ENCODE data around the gene SLX9. TPM values are rescaled to one million over a fixed set of nuclear protein-coding genes. Genes with fewer than 3 reads are reported as not detected.

The SLX9 gene
- total and polyA plus RNA-seq, 7 experiments from 2014 or later: 13.2 to 46.4 (median 19.2) TPM

- no peak overlapping the region for H3K4me3 Mint-ChIP-seq
- intact Hi-C loops (cut with micrococcal nuclease): no loop called here
Observed at GRCh38 chr21:44956356-44957046, 16.7 kb downstream of the SLX9 start.

DNA sequence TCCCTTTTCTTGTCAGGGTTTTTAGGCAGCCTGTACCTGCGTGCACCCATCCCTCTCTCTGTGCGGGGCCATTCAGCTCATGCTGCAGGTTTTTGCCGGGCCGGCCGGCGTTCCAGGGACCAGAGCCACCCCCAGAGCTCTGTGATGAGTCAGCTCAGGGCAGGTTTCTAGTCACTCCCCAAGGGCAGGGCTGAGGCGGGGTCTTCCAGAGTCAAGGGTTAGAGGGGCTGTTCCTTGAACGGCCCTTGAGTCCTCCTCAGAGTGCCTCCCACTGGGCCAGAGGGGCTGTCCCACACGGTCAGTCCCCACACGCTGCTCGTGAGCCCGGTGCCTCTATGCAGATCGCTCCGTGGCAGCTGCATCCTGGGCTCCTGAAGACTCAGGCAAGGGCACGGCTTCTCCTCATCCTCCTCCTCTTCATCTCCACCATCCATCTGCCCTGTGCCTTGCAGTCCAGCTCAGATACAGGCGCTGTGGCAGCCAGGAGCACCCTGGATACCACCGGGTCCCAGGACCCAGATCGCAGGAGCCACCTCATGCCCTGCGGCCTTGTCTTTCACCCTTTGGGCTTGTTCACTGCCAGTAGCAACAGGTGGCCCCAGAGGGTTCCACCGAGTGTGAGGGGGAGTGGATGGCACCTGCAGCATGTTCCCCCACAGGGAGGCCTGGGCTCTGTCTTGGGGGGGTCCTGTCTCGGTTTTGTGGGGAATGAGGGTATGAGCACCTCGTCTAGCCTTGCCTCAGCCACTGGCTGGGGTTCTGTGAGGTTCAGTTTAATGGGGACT is 17.4 kb downstream of the SLX9 start:
- POLR2A ChIA-PET: interaction anchor here (1.1 kb wide), 1 partner anchor 164 kb away, joined by 3 read pairs; no protein-coding TSS in a partner anchor

More at GRCh38 chr21:44956356-44957046, 16.7 kb downstream of the SLX9 start:
- DNase-seq: no peak
- peaks cover 0 to 90% (median 4%) of the 10 kb centered on the region in 3 experiments for H3K36me3 ChIP-seq (ENCODE audit: control insufficient read depth in 2 of 3, insufficient read depth in 3 of 3, low read length in 3 of 3)
- H3K4me1 ChIP-seq (ENCODE audit: control insufficient read depth in 2 of 2, insufficient read depth in 2 of 2, low read length in 2 of 2): no peaks in the 10 kb centered on the region
- H3K9me3 Mint-ChIP-seq: no peaks in the 10 kb centered on the region
- ATAC-seq: no peak
- no peaks in the 10 kb centered on the region for H3K27me3 Mint-ChIP-seq
- H3K9me3 ChIP-seq (ENCODE audit: control insufficient read depth in 2 of 3, low read length in 3 of 3): no peaks in the 10 kb centered on the region
- no peaks in the 10 kb centered on the region for H3K27me3 ChIP-seq (ENCODE audit: control insufficient read depth in 2 of 2, insufficient read depth in 2 of 2, low read length in 2 of 2)
- H3K4me3 ChIP-seq (ENCODE audit: low read length): no peak overlapping the region
- ChIA-PET CTCF (interaction anchor here (0.9 to 2.3 kb wide), 2 partner anchors 172 to 175 kb away, joined by 3 to 8 read pairs; no protein-coding TSS in a partner anchor), POLR2A (interaction anchor here (1.1 kb wide), 1 partner anchor 163 kb away, joined by 3 read pairs; no protein-coding TSS in a partner anchor)
- H3K27ac Mint-ChIP-seq: peak overlapping the region in 2 of 9 donors; percentile 22 to 43
- peaks cover 0 to 12% (median 8%) of the 10 kb centered on the region in 7 donors for H3K4me1 Mint-ChIP-seq
- no peak overlapping the region for H3K27ac ChIP-seq (ENCODE audit: low read depth, low read length)
- peaks cover 0 to 30% (median 6%) of the 10 kb centered on the region in 5 donors for H3K36me3 Mint-ChIP-seq

DNA sequence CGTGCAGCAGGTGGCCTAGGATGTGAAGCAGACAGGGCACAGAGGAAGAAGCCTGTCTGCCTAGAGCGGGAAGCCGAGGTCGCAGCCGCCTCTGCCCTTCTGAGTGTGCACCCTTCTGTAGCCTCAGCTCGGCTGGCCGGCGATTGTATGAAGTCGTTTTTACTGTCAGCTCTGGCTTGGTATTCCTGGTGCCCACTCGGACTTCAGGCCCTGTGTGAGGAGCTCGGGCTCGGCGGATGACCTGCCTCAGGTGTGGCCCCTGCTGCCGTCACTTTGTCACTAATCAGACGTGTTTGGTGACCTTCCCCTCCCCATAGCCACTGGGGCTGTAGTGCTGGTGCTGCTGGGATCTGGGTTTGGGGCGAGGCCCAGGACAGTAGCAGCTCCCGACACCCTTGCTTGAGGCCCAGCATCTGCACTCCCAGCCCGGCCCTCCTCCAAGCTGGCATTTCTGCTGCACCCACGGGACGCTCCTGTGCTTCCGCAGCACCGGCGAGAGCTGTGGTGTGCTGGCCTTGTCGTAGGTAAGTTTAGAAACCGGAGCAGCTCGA is 18.1 kb downstream of the SLX9 start:
- intact Hi-C loops (cut with micrococcal nuclease): no loop called here
- Mint-ChIP-seq H3K4me3 (no peak overlapping the region), H3K36me3 (peaks cover 0 to 40% (median 9%) of the 10 kb centered on the region in 5 donors), H3K27me3 (no peaks in the 10 kb centered on the region), H3K4me1 (peaks cover 0 to 15% (median 11%) of the 10 kb centered on the region in 7 donors), H3K9me3 (no peaks in the 10 kb centered on the region), H3K27ac (no peak overlapping the region)
- no peaks in the 10 kb centered on the region for H3K9me3 ChIP-seq (ENCODE audit: control insufficient read depth in 2 of 3, low read length in 3 of 3)
- no peaks in the 10 kb centered on the region for H3K4me1 ChIP-seq (ENCODE audit: control insufficient read depth in 2 of 2, insufficient read depth in 2 of 2, low read length in 2 of 2)
- H3K36me3 ChIP-seq (ENCODE audit: control insufficient read depth in 2 of 3, insufficient read depth in 3 of 3, low read length in 3 of 3): peaks cover 0 to 84% (median 4%) of the 10 kb centered on the region in 3 experiments
- H3K27me3 ChIP-seq (ENCODE audit: control insufficient read depth in 2 of 2, insufficient read depth in 2 of 2, low read length in 2 of 2): no peaks in the 10 kb centered on the region
- CTCF ChIA-PET: interaction anchor here (0.6 to 2.3 kb wide), 2 partner anchors 165 to 171 kb away, joined by 3 to 8 read pairs; no protein-coding TSS in a partner anchor
- DNase-seq: no peak
- no peak overlapping the region for H3K27ac ChIP-seq (ENCODE audit: low read depth, low read length)
- H3K4me3 ChIP-seq (ENCODE audit: low read length): no peak overlapping the region
- ATAC-seq: no peak
- POLR2A ChIA-PET: no interaction called here

More for the DNA sequence above, 17.4 kb downstream of the SLX9 start:
- Histone ChIP-seq H3K4me1 (ENCODE audit: control insufficient read depth in 2 of 2, insufficient read depth in 2 of 2, low read length in 2 of 2) (no peaks in the 10 kb centered on the region), H3K4me3 (ENCODE audit: low read length) (no peak overlapping the region), H3K9me3 (ENCODE audit: control insufficient read depth in 2 of 3, low read length in 3 of 3) (no peaks in the 10 kb centered on the region), H3K36me3 (ENCODE audit: control insufficient read depth in 2 of 3, insufficient read depth in 3 of 3, low read length in 3 of 3) (peaks cover 0 to 86% (median 4%) of the 10 kb centered on the region in 3 experiments), H3K27ac (ENCODE audit: low read depth, low read length) (no peak overlapping the region), H3K27me3 (ENCODE audit: control insufficient read depth in 2 of 2, insufficient read depth in 2 of 2, low read length in 2 of 2) (no peaks in the 10 kb centered on the region)
- Mint-ChIP-seq H3K4me1 (peaks cover 0 to 12% (median 9%) of the 10 kb centered on the region in 7 donors), H3K36me3 (peaks cover 0 to 34% (median 7%) of the 10 kb centered on the region in 5 donors), H3K4me3 (no peak overlapping the region), H3K27me3 (no peaks in the 10 kb centered on the region), H3K9me3 (no peaks in the 10 kb centered on the region), H3K27ac (peak overlapping the region in 2 of 9 donors; percentile 22 to 49)
- ATAC-seq: no peak
- intact Hi-C loops (cut with micrococcal nuclease): no loop called here
- CTCF ChIA-PET: interaction anchor here (0.9 to 2.3 kb wide), 2 partner anchors 171 to 174 kb away, joined by 3 to 8 read pairs; no protein-coding TSS in a partner anchor
- DNase-seq: no peak

DNA sequence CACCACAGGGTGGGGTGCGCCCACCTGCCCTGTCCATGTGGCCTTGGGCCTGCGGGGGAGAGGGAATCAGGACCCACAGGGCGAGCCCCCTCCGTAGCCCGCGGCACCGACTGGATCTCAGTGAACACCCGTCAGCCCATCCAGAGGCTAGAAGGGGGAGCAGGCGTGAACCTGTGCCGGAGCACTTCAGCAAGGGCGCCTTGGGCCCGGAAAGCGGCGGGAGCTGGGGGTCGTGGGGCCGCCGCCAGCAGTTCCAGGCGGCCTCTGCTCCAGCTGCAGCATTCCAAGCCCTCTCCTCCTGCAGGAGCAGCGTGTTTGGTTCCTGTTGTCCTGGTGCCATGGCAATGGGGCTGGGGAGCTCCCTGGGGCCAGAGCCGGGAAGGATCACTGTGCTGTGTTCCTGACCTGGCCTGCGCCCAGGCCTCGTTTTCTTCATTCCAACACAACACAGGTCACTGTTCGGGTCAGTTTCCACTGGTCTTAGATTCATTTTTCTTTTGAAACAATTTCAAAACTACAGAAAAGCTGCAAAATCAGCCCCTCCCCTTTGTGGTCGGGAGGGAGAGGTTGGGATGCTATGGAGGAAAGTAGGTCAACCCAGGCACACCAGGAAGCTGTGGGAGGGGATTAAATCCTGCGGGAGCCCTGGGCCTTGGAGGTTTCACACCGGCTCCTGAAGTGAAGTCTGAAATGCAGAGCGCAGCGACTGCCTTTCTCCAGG is 18.8 kb downstream of the SLX9 start:
- no peak overlapping the region for H3K4me3 Mint-ChIP-seq
- H3K9me3 Mint-ChIP-seq: no peaks in the 10 kb centered on the region
- H3K36me3 Mint-ChIP-seq: peaks cover 0 to 43% (median 12%) of the 10 kb centered on the region in 5 donors
- Histone ChIP-seq H3K27me3 (ENCODE audit: control insufficient read depth in 2 of 2, insufficient read depth in 2 of 2, low read length in 2 of 2) (no peaks in the 10 kb centered on the region), H3K36me3 (ENCODE audit: control insufficient read depth in 2 of 3, insufficient read depth in 3 of 3, low read length in 3 of 3) (peaks cover 0 to 77% (median 4%) of the 10 kb centered on the region in 3 experiments), H3K9me3 (ENCODE audit: control insufficient read depth in 2 of 3, low read length in 3 of 3) (no peaks in the 10 kb centered on the region), H3K4me1 (ENCODE audit: control insufficient read depth in 2 of 2, insufficient read depth in 2 of 2, low read length in 2 of 2) (no peaks in the 10 kb centered on the region), H3K27ac (ENCODE audit: low read depth, low read length) (no peak overlapping the region), H3K4me3 (ENCODE audit: low read length) (no peak overlapping the region)
- POLR2A ChIA-PET: no interaction called here
- ATAC-seq (no peak), DNase-seq (no peak)
- no peak overlapping the region for H3K27ac Mint-ChIP-seq
- H3K27me3 Mint-ChIP-seq: no peaks in the 10 kb centered on the region
- intact Hi-C loops (cut with micrococcal nuclease): no loop called here
- H3K4me1 Mint-ChIP-seq: peaks cover 3 to 20% (median 14%) of the 10 kb centered on the region in 7 donors
- CTCF ChIA-PET: interaction anchor here (0.6 to 2.3 kb wide), 2 partner anchors 164 to 170 kb away, joined by 3 to 8 read pairs; no protein-coding TSS in a partner anchor

- no peaks in the 10 kb centered on the region for H3K27me3 ChIP-seq (ENCODE audit: control insufficient read depth in 2 of 2, insufficient read depth in 2 of 2, low read length in 2 of 2)
- H3K27ac ChIP-seq (ENCODE audit: low read depth, low read length): no peak overlapping the region
- Mint-ChIP-seq H3K4me1 (peaks cover 12 to 26% (median 19%) of the 10 kb centered on the region in 7 donors), H3K27me3 (no peaks in the 10 kb centered on the region), H3K4me3 (no peak overlapping the region), H3K36me3 (peaks cover 0 to 46% (median 17%) of the 10 kb centered on the region in 5 donors), H3K9me3 (no peaks in the 10 kb centered on the region), H3K27ac (no peak overlapping the region)
- intact Hi-C loops (cut with micrococcal nuclease): no loop called here
- no peaks in the 10 kb centered on the region for H3K9me3 ChIP-seq (ENCODE audit: control insufficient read depth in 2 of 3, low read length in 3 of 3)
- H3K36me3 ChIP-seq (ENCODE audit: control insufficient read depth in 2 of 3, insufficient read depth in 3 of 3, low read length in 3 of 3): peaks cover 0 to 68% (median 4%) of the 10 kb centered on the region in 3 experiments
- no peak for DNase-seq
- H3K4me1 ChIP-seq (ENCODE audit: control insufficient read depth in 2 of 2, insufficient read depth in 2 of 2, low read length in 2 of 2): peaks cover under 1% of the 10 kb centered on the region in 2 donors
- ATAC-seq: no peak
- CTCF ChIA-PET: no interaction called here
- no peak overlapping the region for H3K4me3 ChIP-seq (ENCODE audit: low read length)
- POLR2A ChIA-PET: no interaction called here
Observed at GRCh38 chr21:44959376-44960091, 19.7 kb downstream of the SLX9 start.
